Lung (tissue), 12 donors: ENCODE data around the gene TMEM167A. TPM values are rescaled to one million over a fixed set of nuclear protein-coding genes. Genes with fewer than 3 reads are reported as not detected.

Source experiments
- ATAC-seq: fragments of 200-7000 bp; cut with Tn5 transposase; one replicate; pipeline ENCODE4 v1.9.1; 2020; ENCODE audit warnings: moderate number of reproducible peaks; ENCODE audit not compliant: insufficient read depth, low FRiP score
- DNase-seq, 3 donors: peaks; one replicate each; pipeline ENCODE4 v3.0.0-alpha.2; 2013 to 2017
- H3K27ac ChIP-seq, 2 donors: one replicate each; pipeline ENCODE4 v1.5.1; 2013; ENCODE audit warnings: mild to moderate bottlenecking in 2 of 2, moderate library complexity in 2 of 2, control low read depth in 1 of 2, inconsistent platforms in 1 of 2, low read depth in 1 of 2, low read length in 1 of 2
- H3K27me3 ChIP-seq, 3 donors: one replicate each; pipeline ENCODE4 v1.5.1; 2013; ENCODE audit warnings: low read length in 2 of 3; ENCODE audit not compliant: control insufficient read depth in 3 of 3, insufficient read depth in 3 of 3
- H3K36me3 ChIP-seq, 4 donors: one replicate each; pipeline ENCODE4 v1.5.1; 2013; ENCODE audit warnings: low read length in 4 of 4, mild to moderate bottlenecking in 1 of 4, moderate library complexity in 1 of 4; ENCODE audit not compliant: control insufficient read depth in 4 of 4, insufficient read depth in 4 of 4
- H3K4me1 ChIP-seq, 5 donors: one replicate each; pipeline ENCODE4 v1.5.1; 2013; ENCODE audit warnings: low read length in 5 of 5, mild to moderate bottlenecking in 2 of 5, moderate library complexity in 1 of 5; ENCODE audit not compliant: control insufficient read depth in 5 of 5, insufficient read depth in 5 of 5
- H3K4me3 ChIP-seq: one replicate; pipeline ENCODE4 v1.5.1; 2013; ENCODE audit warnings: mild to moderate bottlenecking, control low read depth, moderate library complexity
- H3K9ac ChIP-seq, 2 donors: one replicate each; pipeline ENCODE4 v1.5.1; 2013; ENCODE audit warnings: low read length in 2 of 2, control low read depth in 1 of 2; ENCODE audit not compliant: insufficient read depth in 1 of 2
- H3K9me3 ChIP-seq, 4 donors: one replicate each; pipeline ENCODE4 v1.5.1; 2013; ENCODE audit warnings: low read length in 3 of 4, mild to moderate bottlenecking in 1 of 4, moderate library complexity in 1 of 4; ENCODE audit not compliant: control insufficient read depth in 4 of 4, insufficient read depth in 3 of 4
- CTCF ChIP-seq: IDR thresholded peaks from 2 replicates; pipeline ENCODE4 v1.5.1; 2012; ENCODE audit warnings: mild to moderate bottlenecking; ENCODE audit errors: control extremely low read depth, extremely low read depth
- WGBS, 2 donors: extraction: QIAGEN DNeasy Blood & Tissue Kit; methylation state at CpG; one replicate each; pipeline ENCODE4 v1.1.7; 2013; 5-methylcytosine and 5-hydroxymethylcytosine counted together
- polyA plus RNA-seq, 2 donors: library from polyadenylated mRNA; stranded (reverse); fragments of 200-250 nt; gene quantifications; one replicate each; pipeline ENCODE4 v1.2.1, GENCODE V29; 2013
- total RNA-seq, 2 donors: library from RNA; depleted of rRNA in 1 of 2; stranded (reverse); fragments of >200 nt in 1 of 2; gene quantifications; one replicate each; pipeline ENCODE4 v1.2.1, GENCODE V29; 2014 to 2021
- donor health status: control.
- donor health status: control.
- donor health status: Bipolar disorder and iron deficiency.
- donor health status: healthy.
- donor health status: DM: yes; HTN: yes; CAD: no.

Gene TMEM167A
- total and polyA plus RNA-seq, 4 donors = 32.2 to 75.7 (median 63.5) TPM

DNA sequence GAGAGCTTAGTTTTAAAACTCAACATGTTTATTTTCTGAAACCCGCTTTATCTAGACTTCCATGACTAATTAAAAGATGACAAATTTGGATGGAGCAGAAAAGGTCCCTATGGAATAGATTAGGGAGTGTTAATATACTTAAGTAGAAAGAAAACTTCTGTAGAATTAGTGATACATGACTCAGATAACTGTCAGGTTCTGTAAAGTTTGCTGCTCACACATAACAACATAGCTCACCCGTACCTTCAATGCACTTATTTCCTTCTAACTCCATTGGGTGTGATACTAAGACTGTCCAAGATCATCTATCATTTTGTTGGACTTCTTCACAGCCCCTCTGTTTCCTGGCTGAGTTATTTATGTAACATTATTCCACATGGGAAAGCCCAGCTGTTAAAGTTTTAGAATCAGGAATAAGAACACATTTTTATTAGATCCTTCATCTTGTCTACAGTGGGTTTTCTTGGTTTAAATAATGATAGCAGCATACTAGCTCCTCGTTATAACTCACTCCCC, 27.8 kb downstream of the TMEM167A start:
- H3K27ac ChIP-seq = no peak overlapping the region
- no peak for ATAC-seq
- H3K9ac ChIP-seq = no peak overlapping the region
- H3K27me3 ChIP-seq = no peaks in the 10 kb centered on the region
- WGBS, 2 donors = 82 to 94% methylated on average over 3 of the region's 3 CpGs
- peaks cover 0 to 8% (median 5%) of the 10 kb centered on the region in 5 donors for H3K4me1 ChIP-seq
- TF ChIP-seq CTCF = no peak
- DNase-seq = peak in 2 of 3 donors; percentile 40 to 59
- peaks cover 0 to 19% (median 6%) of the 10 kb centered on the region in 4 donors for H3K36me3 ChIP-seq
- no peaks in the 10 kb centered on the region for H3K9me3 ChIP-seq
- no peak overlapping the region for H3K4me3 ChIP-seq

DNA sequence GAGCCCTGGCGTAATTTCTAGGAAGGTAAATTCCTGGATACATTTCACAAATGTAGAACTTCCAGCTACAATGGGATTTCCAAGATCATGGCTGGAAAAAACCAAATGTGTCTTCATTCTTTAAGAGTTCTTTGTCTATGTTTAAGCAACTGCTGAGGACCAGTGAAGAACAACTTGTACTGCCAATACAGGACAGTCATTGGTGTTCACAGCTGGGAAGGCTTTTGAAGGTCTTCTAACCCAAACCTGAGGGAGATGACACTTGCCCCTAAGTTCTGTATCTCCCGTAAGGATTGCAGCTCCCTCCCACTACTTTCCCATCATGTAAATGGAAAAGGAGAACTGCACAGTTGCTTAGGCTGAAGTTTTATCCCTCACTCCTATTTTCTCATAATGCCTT, 28.4 kb downstream of the TMEM167A start:
- Histone ChIP-seq H3K4me3 (no peak overlapping the region), H3K9me3 (no peaks in the 10 kb centered on the region), H3K27ac (no peak overlapping the region), H3K36me3 (peaks cover 0 to 14% (median 4%) of the 10 kb centered on the region in 4 donors), H3K27me3 (no peaks in the 10 kb centered on the region), H3K9ac (no peak overlapping the region), H3K4me1 (peaks cover 0 to 8% (median 5%) of the 10 kb centered on the region in 5 donors)
- no peak for TF ChIP-seq CTCF
- DNase-seq (no peak), ATAC-seq (no peak)
- 93 to 97% methylated on average over 2 of the region's 2 CpGs for WGBS, 2 donors

DNA sequence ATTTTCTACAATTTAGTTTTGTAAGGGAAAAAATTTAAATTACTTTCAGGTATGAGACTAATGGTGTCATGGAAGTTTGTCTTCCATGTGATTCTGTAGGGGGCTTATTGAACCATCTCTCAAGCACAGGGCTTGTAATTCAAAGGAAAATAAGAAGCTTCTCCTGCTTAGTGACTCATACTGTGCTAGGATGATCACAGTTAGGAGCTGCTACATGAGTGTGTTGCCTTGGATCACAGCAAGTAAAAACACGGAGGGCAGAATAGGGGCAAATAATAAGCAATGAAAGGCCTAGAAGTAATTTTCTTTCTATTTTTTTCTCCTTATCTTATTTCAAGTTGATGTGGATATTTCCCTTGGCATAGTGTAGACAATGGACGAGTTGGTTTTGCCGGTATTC, 28.9 kb downstream of the TMEM167A start:
- ATAC-seq = no peak
- DNase-seq = no peak
- Histone ChIP-seq H3K4me3 (no peak overlapping the region), H3K27me3 (no peaks in the 10 kb centered on the region), H3K27ac (no peak overlapping the region), H3K36me3 (peaks cover 0 to 14% (median 4%) of the 10 kb centered on the region in 4 donors), H3K4me1 (peaks cover 0 to 8% (median 5%) of the 10 kb centered on the region in 5 donors), H3K9me3 (no peaks in the 10 kb centered on the region), H3K9ac (no peak overlapping the region)
- WGBS, 2 donors = 78 to 94% methylated on average over 3 of the region's 3 CpGs
- TF ChIP-seq CTCF = no peak

GRCh38 chr5:83044926-83045325, 32.3 kb downstream of the TMEM167A start:
- no peak for ATAC-seq
- Histone ChIP-seq H3K4me1 (peaks cover 0 to 4% (median 2%) of the 10 kb centered on the region in 5 donors), H3K9ac (no peak overlapping the region), H3K27me3 (no peaks in the 10 kb centered on the region), H3K9me3 (no peaks in the 10 kb centered on the region), H3K4me3 (no peak overlapping the region), H3K36me3 (no peaks in the 10 kb centered on the region), H3K27ac (no peak overlapping the region)
- DNase-seq = no peak
- 80 to 81% methylated on average over 2 of the region's 2 CpGs for whole genome bisulfite sequencing, 2 donors
- no peak for TF ChIP-seq CTCF
